G401 (cell line): Measurements from ENCODE around the gene INF2. TPM values are rescaled to one million over a fixed set of nuclear protein-coding genes. Genes with fewer than 3 reads are reported as not detected.

ENCODE experiments used
- DNase-seq: peaks from one replicate; pipeline ENCODE4 v3.0.0-alpha.2; 2015; ENCODE audit warnings: low spot score
- in situ Hi-C: cut with HindIII; loops from 2 replicates; pipeline ENCODE4 v1.10.0; 2016; ENCODE audit warnings: low sequenced_read_pairs, mixed read lengths
- total RNA-seq: library from RNA; depleted of rRNA; stranded (reverse); fragments of >200 nt; shearing (Covaris generic); gene quantifications from 2 replicates; pipeline ENCODE4 v1.2.3, GENCODE V29; 2014

The INF2 gene
- total RNA-seq, 1 experiment from 2014 or later: 31.3 TPM

GRCh38 chr14:104712881-104713734 lies 23.7 kb downstream of the INF2 start:
- in situ Hi-C loops: loop anchor here (10.0 kb wide), 1 partner anchor 222 kb away; no protein-coding TSS in a partner anchor
- DNase-seq: no peak

DNA sequence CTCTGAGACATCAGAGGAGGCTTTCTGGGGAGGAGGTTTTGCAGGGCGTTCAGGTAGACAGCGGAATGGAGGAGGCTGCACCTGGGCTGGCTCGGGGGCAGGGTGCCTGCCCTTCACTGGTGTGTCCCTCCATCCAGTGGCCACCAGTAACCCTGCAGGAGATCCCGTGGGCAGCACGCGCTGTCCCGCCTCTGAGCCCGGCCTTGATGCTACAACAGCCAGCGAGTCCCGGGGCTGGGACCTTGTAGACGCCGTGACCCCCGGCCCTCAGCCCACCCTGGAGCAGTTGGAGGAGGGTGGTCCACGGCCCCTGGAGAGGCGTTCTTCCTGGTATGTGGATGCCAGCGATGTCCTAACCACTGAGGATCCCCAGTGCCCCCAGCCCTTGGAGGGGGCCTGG lies 24.6 kb downstream of the INF2 start:
- DNase-seq: no peak

DNA sequence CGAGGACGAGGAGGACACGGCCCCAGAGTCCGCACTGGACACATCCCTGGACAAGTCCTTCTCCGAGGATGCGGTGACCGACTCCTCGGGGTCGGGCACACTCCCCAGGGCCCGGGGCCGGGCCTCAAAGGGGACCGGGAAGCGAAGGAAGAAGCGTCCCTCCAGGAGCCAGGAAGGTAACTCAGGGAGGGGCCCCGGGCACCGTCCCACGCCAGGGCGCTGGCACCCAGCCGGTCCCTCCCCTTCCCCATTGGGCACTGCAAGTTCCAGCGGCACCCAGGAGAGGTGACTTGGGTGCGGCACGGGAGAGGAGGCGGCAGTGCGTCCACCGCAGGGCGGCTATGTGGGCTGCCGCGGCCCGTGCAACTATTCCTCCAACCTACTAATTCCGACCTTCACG lies 25.3 kb downstream of the INF2 start:
- no peak for DNase-seq
- in situ Hi-C loops: loop anchor here (10.0 kb wide), 1 partner anchor 220 kb away; no protein-coding TSS in a partner anchor

More for the DNA sequence above, 24.6 kb downstream of the INF2 start:
- in situ Hi-C loops: loop anchor here (10.0 kb wide), 1 partner anchor 221 kb away; no protein-coding TSS in a partner anchor

DNA sequence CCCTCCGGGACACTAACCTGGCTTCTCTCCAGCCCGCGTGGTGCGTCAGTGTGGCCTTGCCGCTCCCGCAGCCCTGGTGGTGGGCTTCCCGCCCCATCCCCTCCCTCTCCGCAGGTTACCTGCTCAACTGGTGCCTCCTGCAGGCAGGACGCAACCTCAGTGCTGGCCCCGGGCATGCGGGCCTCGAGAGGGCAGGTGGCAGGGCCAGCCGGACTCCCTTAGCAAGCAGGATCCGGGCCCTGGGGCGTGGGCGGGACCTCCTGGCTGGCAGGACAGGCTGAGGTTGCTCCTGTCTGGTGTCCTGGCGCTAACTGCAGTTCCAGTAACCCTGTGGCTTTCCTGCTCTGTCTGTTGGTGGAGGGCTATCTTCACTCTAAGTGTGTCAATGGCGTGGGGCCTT lies 26.0 kb downstream of the INF2 start:
- no peak for DNase-seq
- in situ Hi-C loops: loop anchor here (10.0 kb wide), 1 partner anchor 219 kb away; no protein-coding TSS in a partner anchor

DNA sequence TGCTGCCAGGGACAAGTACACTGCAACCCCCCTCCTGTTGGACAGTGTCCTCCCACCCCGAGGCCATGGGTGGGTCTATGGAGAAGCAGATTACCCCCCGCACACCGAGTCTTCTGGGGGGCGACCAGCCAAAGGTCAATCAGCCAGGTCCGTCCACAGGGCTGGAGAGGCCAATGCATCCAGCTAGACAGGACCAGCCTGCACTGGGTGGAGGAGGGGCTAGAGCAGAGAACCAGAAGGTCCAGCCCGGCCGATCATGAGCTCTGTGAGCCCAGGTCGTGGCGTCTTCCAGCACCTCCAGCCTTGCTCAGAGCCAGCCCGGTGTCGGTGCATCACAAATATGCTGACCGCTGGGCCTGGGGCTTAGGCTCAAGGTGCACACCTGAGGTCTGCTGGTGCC lies 26.5 kb downstream of the INF2 start:
- in situ Hi-C loops: loop anchor here (10.0 kb wide), 1 partner anchor 219 kb away; no protein-coding TSS in a partner anchor
- DNase-seq: no peak

GRCh38 chr14:104717137-104717536 lies 27.7 kb downstream of the INF2 start:
- DNase-seq: no peak
- in situ Hi-C loops: loop anchor here (10.0 kb wide), 1 partner anchor 218 kb away; no protein-coding TSS in a partner anchor

DNA sequence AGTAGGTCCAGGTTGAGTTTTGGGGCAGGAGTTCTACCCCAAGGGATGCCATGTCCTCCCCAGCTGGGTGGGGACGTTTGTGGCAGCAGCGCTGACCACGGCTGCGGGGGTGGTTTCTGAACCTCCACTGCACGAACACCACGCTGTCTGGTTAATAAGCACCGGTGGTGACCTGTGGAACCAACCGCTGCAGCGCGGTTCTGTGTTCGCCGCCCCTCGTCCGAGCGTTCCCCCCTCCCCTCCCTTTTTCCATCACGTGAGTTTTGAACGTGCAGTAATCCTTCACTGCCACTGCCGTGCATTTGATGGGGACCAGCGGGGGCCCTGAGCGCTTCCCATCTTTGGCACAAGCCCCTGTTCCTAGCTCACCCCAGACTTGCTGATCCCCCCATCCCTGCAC lies 28.2 kb downstream of the INF2 start:
- in situ Hi-C loops: loop anchor here (10.0 kb wide), 1 partner anchor 217 kb away; no protein-coding TSS in a partner anchor
- no peak for DNase-seq

GRCh38 chr14:104718147-104718546 lies 28.7 kb downstream of the INF2 start:
- DNase-seq: no peak
- in situ Hi-C loops: loop anchor here (10.0 kb wide), 1 partner anchor 217 kb away; no protein-coding TSS in a partner anchor

- DNase-seq: no peak
- in situ Hi-C loops: loop anchor here (10.0 kb wide), 1 partner anchor 216 kb away; no protein-coding TSS in a partner anchor
These were observed 29.5 kb downstream of the INF2 start for GRCh38 chr14:104718871-104719270.

DNA sequence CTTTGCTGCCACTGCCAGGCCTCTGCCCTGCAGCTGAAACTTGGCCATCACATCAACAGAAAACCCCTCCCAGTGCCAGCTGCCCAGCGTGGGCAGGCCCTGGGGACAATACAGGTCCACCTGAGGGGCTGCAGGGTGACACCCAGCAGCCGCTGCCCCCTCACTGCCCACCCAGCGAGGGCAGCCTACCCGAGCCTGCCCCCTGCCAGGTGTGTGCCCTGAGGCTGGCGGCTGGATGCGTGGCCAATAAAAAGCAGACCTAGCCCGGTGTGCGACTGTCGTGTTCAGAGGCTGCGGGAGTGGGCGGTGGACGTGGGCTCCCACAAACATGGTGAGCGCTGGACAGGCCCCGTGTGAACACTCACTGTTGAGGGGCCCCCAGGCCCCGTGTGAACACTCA lies 29.9 kb downstream of the INF2 start:
- in situ Hi-C loops: loop anchor here (10.0 kb wide), 1 partner anchor 215 kb away; no protein-coding TSS in a partner anchor
- no peak for DNase-seq

- DNase-seq: no peak
- in situ Hi-C loops: no loop called here
These were observed 32.4 kb downstream of the INF2 start for GRCh38 chr14:104721505-104722431.

GRCh38 chr14:104722938-104723650 lies 33.7 kb downstream of the INF2 start:
- DNase-seq: no peak
- in situ Hi-C loops: no loop called here

DNA sequence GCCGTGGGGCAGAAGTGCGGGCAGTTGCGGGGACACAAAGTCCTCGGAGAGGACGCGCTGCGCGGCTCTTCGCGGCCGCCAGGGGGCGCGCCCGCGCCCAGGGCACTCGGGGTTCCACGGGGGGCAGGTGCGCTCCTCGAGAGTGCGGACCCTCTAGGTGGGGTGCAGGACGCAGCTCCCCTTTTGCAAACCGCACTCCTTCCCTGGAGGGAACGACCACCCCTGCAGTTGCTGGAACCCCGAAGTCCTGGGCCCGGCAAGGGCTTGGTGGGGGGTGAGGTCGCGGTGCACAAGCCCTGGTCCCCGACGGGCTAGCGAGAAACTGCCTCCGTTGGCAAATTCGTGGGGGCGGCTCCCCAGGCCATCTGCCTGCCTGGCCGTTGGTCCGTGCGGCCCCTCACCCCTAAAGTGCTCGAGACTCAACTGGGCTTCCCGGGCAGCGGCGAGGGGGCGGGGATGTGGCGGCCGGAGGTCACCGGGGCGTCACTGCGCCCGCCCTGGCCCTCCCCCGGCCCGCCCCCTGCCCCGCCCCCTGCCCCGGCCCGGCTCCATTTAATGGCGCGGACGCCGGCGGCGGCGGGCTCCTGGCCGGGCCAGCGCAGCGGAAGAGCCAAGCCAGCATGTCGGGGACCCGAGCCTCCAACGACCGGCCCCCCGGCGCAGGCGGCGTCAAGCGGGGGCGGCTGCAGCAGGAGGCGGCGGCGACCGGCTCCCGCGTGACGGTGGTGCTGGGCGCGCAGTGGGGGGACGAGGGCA lies 34.4 kb downstream of the INF2 start, which contains the start of gene ADSS1:
TSS of gene ADSS1 (plus strand) at position 579 of the 756 bp plus-strand sequence. CDS start at position 621, 42 bp downstream.
- no peak for DNase-seq
- in situ Hi-C loops: no loop called here

DNA sequence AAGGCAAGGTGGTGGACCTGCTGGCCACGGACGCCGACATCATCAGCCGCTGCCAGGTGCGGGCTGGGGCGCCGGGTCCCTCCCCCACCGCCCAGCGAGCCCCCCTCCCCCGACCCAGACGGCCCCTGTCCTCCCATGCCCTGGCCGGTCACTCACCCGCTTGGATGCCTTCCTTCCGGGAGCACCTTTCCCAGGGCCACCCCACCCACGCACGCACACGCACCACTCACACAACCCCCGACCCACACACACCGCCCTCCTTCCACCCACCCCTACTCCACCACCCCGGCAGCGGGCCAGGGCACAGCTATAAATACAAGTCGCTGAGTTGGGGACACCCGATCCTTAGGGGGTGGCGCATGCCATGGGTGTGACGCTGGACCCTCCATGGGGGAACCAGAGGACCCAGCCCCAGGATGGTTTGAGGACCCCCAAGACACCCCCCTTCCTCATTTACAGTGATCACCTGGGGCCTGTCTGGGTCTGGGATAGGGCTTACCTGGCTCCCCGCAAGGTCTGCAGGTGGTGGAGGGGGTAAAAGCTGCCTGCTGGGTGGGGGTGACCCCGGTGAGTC lies 35.1 kb downstream of the INF2 start:
- in situ Hi-C loops: no loop called here
- no peak for DNase-seq

DNA sequence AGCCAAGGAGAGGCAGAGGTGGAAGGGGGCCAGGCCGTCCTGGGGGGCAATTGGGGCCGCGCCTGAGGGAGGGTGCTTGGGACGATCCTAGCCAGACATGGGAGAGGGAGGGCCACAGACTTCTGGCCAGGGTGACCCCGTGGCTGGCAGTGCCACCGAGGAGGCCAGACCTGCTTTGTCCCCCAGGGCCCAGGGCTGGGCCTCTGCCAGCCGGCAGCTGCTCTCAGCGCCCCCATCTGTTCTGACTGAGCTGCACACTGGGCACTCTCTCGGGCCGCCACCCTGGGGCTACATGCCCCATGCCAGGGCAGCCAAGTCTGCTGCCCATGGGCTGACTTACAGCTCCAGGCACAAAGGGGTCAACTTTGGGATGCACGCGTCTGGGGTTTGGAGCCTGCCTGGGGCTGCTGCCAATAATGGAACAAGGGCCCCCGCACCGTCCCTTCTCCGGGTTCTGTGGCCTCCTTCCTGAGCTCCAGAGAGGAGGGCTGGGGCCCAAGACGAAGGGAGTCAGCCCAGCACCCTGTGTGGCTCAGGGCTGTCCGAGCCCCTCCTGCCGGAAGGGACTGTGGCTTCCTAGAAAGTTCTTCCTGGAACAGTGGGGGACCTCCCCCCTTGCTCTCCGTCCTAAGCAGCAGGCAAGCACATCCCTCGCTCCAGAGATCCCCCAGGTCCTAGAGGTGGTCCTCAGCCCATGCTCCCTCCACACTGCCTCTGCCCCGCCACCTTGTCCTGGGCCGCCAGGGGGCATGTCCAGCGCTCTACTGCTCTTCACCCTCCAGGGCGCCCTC lies 35.8 kb downstream of the INF2 start:
- DNase-seq: no peak
- in situ Hi-C loops: no loop called here

- in situ Hi-C loops: no loop called here
- no peak for DNase-seq
These were observed 36.5 kb downstream of the INF2 start for GRCh38 chr14:104725772-104726548.
